IMR-90 (cell line): ENCODE data around the gene RAB8B. TPM values are rescaled to one million over a fixed set of nuclear protein-coding genes. Genes with fewer than 3 reads are reported as not detected.

ENCODE experiments used
- ATAC-seq: fragments of 200-7000 bp; cut with Tn5 transposase; 2 replicates; pipeline ENCODE4 v1.9.1; 2020; ENCODE audit warnings: low read depth, mild to moderate bottlenecking, moderate library complexity
- BruUV-seq: library from RNA; stranded (reverse); fragments of 400-500 nt; replicated peaks from 2 replicates; lab custom pipeline; 2021; lab: Mats Ljungman, UMichigan
- CTCF ChIA-PET: fragments of 300-600 bp; formaldehyde crosslinking; extraction: SDS; loops from one replicate; lab custom pipeline; 2021; ENCODE audit warnings: antibody characterized with exemption; lab: Yijun Ruan, JAX
- POLR2A ChIA-PET: fragments of 300-600 bp; sonication (Branson Sonifier 250); formaldehyde crosslinking; loops from one replicate; lab custom pipeline; 2022; ENCODE audit warnings: antibody characterized with exemption; ENCODE audit not compliant: unreplicated experiment; lab: Charles Lee
- DNase-seq: peaks from one replicate; pipeline ENCODE4 v3.0.0; 2013
- H2AFZ ChIP-seq: replicated peaks from 2 replicates; pipeline ENCODE3; 2013; ENCODE audit warnings: low read length, mild to moderate bottlenecking; ENCODE audit not compliant: poor library complexity
- H2AK5ac ChIP-seq: 2 replicates; pipeline ENCODE4 v1.6.1; 2013; ENCODE audit warnings: low read depth, low read length, inconsistent platforms
- H2AK9ac ChIP-seq: replicated peaks from 2 replicates; pipeline ENCODE3; 2013; ENCODE audit warnings: mild to moderate bottlenecking, low read depth, low read length, moderate library complexity; ENCODE audit not compliant: poor library complexity
- H2BK120ac ChIP-seq: 2 replicates; pipeline ENCODE4 v1.6.1; 2013; ENCODE audit warnings: low read depth, low read length, inconsistent platforms
- H2BK15ac ChIP-seq: 3 replicates; pipeline ENCODE4 v1.6.1; 2013; ENCODE audit warnings: low read depth, low read length, inconsistent platforms
- H2BK20ac ChIP-seq: 2 replicates; pipeline ENCODE4 v1.6.1; 2013; ENCODE audit warnings: low read depth, mild to moderate bottlenecking, inconsistent platforms, low read length, moderate library complexity
- H2BK5ac ChIP-seq: 2 replicates; pipeline ENCODE4 v1.6.1; 2013; ENCODE audit warnings: mild to moderate bottlenecking, low read depth, low read length, inconsistent platforms; ENCODE audit not compliant: poor library complexity, severe bottlenecking
- H3K14ac ChIP-seq: replicated peaks from 2 replicates; pipeline ENCODE4 v1.6.1; 2013; ENCODE audit warnings: low read depth, low read length, inconsistent platforms
- H3K18ac ChIP-seq: 2 replicates; pipeline ENCODE4 v1.6.1; 2013; ENCODE audit warnings: low read depth, low read length, control low read depth
- H3K23ac ChIP-seq: 2 replicates; pipeline ENCODE4 v1.6.1; 2013; ENCODE audit warnings: low read depth, low read length, inconsistent platforms
- H3K27ac ChIP-seq: 2 replicates; pipeline ENCODE4 v1.5.1; 2013; ENCODE audit warnings: mild to moderate bottlenecking, control low read depth, low read length; ENCODE audit not compliant: insufficient read depth
- H3K27me3 ChIP-seq: 2 replicates; pipeline ENCODE4 v1.6.1; 2013; ENCODE audit warnings: low read length; ENCODE audit not compliant: control insufficient read depth, insufficient read depth
- H3K36me3 ChIP-seq: 2 replicates; pipeline ENCODE4 v1.6.1; 2013; ENCODE audit warnings: low read length, mixed read lengths; ENCODE audit not compliant: control insufficient read depth, insufficient read depth
- H3K4ac ChIP-seq: 2 replicates; pipeline ENCODE4 v1.6.1; 2013; ENCODE audit warnings: low read depth, low read length, inconsistent platforms
- H3K4me1 ChIP-seq: 2 replicates; pipeline ENCODE4 v1.6.1; 2013; ENCODE audit warnings: low read length, mixed read lengths; ENCODE audit not compliant: control insufficient read depth, insufficient read depth
- H3K4me2 ChIP-seq: 2 replicates; pipeline ENCODE4 v1.6.1; 2013; ENCODE audit warnings: low read depth, mild to moderate bottlenecking, control low read depth, low read length, moderate library complexity
- H3K4me3 ChIP-seq: 2 replicates; pipeline ENCODE4 v1.5.1; 2013; ENCODE audit warnings: low read depth, mild to moderate bottlenecking, control low read depth, low read length, moderate library complexity; ENCODE audit not compliant: insufficient read depth
- H3K56ac ChIP-seq: 2 replicates; pipeline ENCODE4 v1.6.1; 2013; ENCODE audit warnings: low read length, inconsistent platforms; ENCODE audit not compliant: insufficient read depth; ENCODE audit errors: extremely low read depth
- H3K79me1 ChIP-seq, 2 experiments: 2 replicates each; pipeline ENCODE4 v1.6.1; 2013; ENCODE audit warnings: low read length in 2 of 2, inconsistent platforms in 1 of 2, low read depth in 1 of 2
- H3K9ac ChIP-seq: 2 replicates; pipeline ENCODE4 v1.6.1; 2013; ENCODE audit warnings: low read depth, low read length, control low read depth
- H3K9me1 ChIP-seq: 2 replicates; pipeline ENCODE4 v1.6.1; 2013; ENCODE audit warnings: low read length, inconsistent platforms; ENCODE audit not compliant: insufficient read depth
- H3K9me3 ChIP-seq: 2 replicates; pipeline ENCODE4 v1.6.1; 2013; ENCODE audit warnings: low read length; ENCODE audit not compliant: control insufficient read depth, insufficient read depth
- H4K20me1 ChIP-seq: 2 replicates; pipeline ENCODE4 v1.6.1; 2013; ENCODE audit warnings: low read length, inconsistent platforms; ENCODE audit not compliant: insufficient read depth
- H4K5ac ChIP-seq: 2 replicates; pipeline ENCODE4 v1.6.1; 2013; ENCODE audit warnings: mild to moderate bottlenecking, low read depth, low read length, control low read depth
- H4K8ac ChIP-seq, 2 experiments: 2 replicates each; pipeline ENCODE4 v1.6.1; 2013; ENCODE audit warnings: low read depth in 2 of 2, low read length in 2 of 2, control low read depth in 1 of 2, inconsistent platforms in 1 of 2
- H4K91ac ChIP-seq: 2 replicates; pipeline ENCODE4 v1.6.1; 2013; ENCODE audit warnings: low read depth, low read length, inconsistent platforms; ENCODE audit not compliant: insufficient read depth
- CEBPB ChIP-seq: IDR thresholded peaks from 2 replicates; pipeline ENCODE4 v1.6.1; 2012; ENCODE audit warnings: low read depth, low read length, improper control_type of control experiment
- RCOR1 ChIP-seq: IDR thresholded peaks from 2 replicates; pipeline ENCODE4 v1.6.1; 2012; ENCODE audit warnings: mild to moderate bottlenecking, low read length, improper control_type of control experiment; ENCODE audit not compliant: insufficient replicate concordance
- WGBS, 2 experiments: methylation state at CpG; one replicate each; pipeline versions ENCODE4 v1.1.5 to v1.1.7; 2013; ENCODE audit warnings: missing lambda C conversion rate in 2 of 2; ENCODE audit not compliant: insufficient read length in 1 of 2; ENCODE audit errors: extremely low coverage in 2 of 2; 5-methylcytosine and 5-hydroxymethylcytosine counted together
- dilution Hi-C: fragments of 300-500 bp; cut with HindIII; formaldehyde crosslinking; loops from one replicate; pipeline ENCODE4 v1.14.3; 2018; ENCODE audit warnings: low sequenced_read_pairs; ENCODE audit not compliant: unreplicated experiment
- in situ Hi-C: fragments of 300-500 bp; cut with MboI; formaldehyde crosslinking; loops from 3 replicates; pipeline ENCODE4 v1.14.3; 2019; ENCODE audit warnings: low sequenced_read_pairs, inconsistent platforms, mixed read lengths
- intact Hi-C: fragments of 100-400 bp; cut with micrococcal nuclease; formaldehyde crosslinking; loops from 2 replicates; pipeline ENCODE4 v1.10.0; 2022
- polyA plus RNA-seq, 3 experiments: library from polyadenylated mRNA; depleted of rRNA; stranded (reverse); fragments of >200 nt; gene quantifications; 2 replicates each; pipeline ENCODE4 v1.2.3, GENCODE V29; 2012; ENCODE audit warnings: low replicate concordance in 1 of 3
- total RNA-seq: library from RNA; depleted of rRNA; stranded (reverse); fragments of >200 nt; gene quantifications from 2 replicates; pipeline ENCODE4 v1.2.3, GENCODE V29; 2012
- TF ChIP-seq, protein P1 (sequence below): conservative IDR thresholded peaks from 2 replicates; pipeline ENCODE4 v1.5.1; 2012; ENCODE audit warnings: mild to moderate bottlenecking, low read depth, low read length, improper control_type of control experiment

Gene RAB8B
- total and polyA plus RNA-seq, 2 of the 4 experiments (the other 2 are of a cell fraction): 19.4 to 29.4 TPM

DNA sequence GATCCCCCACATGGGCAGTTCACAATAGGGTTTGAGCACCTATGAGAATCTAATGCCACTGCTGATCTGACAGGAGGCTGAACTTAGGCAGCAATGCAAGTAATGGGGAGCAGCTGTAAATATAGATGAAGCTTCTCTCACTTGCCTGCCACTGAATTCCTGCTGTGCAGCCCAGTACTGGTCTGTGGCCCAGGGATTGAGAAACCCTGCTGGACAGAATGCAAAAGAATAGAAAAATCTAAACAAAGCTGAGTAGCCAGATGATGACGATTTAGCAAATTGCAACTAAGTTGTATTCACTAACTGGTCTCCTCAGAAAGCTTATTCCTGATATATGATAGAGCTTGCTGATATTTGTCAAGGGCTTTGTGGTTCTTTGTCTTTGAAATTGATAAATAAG, 53.7 kb downstream of the RAB8B start:
- POLR2A ChIA-PET: no interaction called here
- intact Hi-C loops: no loop called here
- peaks cover 11% of the 10 kb centered on the region for H3K4me1 ChIP-seq
- in situ Hi-C loops: no loop called here
- no TSS peak for BruUV-seq
- peaks cover 25 to 71% of the 10 kb centered on the region in 2 experiments for H3K79me1 ChIP-seq
- dilution Hi-C loops: no loop called here
- H3K27ac ChIP-seq: peak overlapping the region; percentile 61; the same call in 1 of the 2 replicates
- 0 out of 2 replicates have a peak overlapping the region, but pooled peaks have one; percentile 14 for H2BK120ac ChIP-seq
- H3K9me3 ChIP-seq: no peaks in the 10 kb centered on the region; the same call in 1 of the 2 replicates
- H3K9me1 ChIP-seq: peaks cover 11% of the 10 kb centered on the region
- H3K18ac ChIP-seq: no peak overlapping the region; the same call in 1 of the 2 replicates
- no peak overlapping the region for H4K5ac ChIP-seq
- no peak overlapping the region for H2AK9ac ChIP-seq
- peaks cover 8% of the 10 kb centered on the region; the same call in 1 of the 2 replicates for H4K20me1 ChIP-seq
- CTCF ChIA-PET: interaction anchor here (0.5 to 1.5 kb wide), 5 partner anchors 18 to 118 kb away, joined by 3 to 5 read pairs (median 3); no protein-coding TSS in a partner anchor
- H3K14ac ChIP-seq: no peak overlapping the region
- H2BK15ac ChIP-seq: 0 out of 3 replicates have a peak overlapping the region, but pooled peaks have one; percentile 53
- peaks cover 10% of the 10 kb centered on the region for H3K36me3 ChIP-seq
- no peak overlapping the region for H4K91ac ChIP-seq
- no peak overlapping the region for H2BK20ac ChIP-seq
- no peak for TF ChIP-seq RCOR1
- TF ChIP-seq CEBPB: peak; percentile 61
- TF ChIP-seq, protein P1, sequence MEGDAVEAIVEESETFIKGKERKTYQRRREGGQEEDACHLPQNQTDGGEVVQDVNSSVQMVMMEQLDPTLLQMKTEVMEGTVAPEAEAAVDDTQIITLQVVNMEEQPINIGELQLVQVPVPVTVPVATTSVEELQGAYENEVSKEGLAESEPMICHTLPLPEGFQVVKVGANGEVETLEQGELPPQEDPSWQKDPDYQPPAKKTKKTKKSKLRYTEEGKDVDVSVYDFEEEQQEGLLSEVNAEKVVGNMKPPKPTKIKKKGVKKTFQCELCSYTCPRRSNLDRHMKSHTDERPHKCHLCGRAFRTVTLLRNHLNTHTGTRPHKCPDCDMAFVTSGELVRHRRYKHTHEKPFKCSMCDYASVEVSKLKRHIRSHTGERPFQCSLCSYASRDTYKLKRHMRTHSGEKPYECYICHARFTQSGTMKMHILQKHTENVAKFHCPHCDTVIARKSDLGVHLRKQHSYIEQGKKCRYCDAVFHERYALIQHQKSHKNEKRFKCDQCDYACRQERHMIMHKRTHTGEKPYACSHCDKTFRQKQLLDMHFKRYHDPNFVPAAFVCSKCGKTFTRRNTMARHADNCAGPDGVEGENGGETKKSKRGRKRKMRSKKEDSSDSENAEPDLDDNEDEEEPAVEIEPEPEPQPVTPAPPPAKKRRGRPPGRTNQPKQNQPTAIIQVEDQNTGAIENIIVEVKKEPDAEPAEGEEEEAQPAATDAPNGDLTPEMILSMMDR: peak; percentile 30; the same call in 1 of the 2 replicates
- H2AFZ ChIP-seq: no peak overlapping the region
- no peak overlapping the region for H3K56ac ChIP-seq
- H4K8ac ChIP-seq: peak overlapping the region in 1 of 2 experiments; percentile 36; a peak in 1 of 4 replicates
- H3K9ac ChIP-seq: no peak overlapping the region
- no peak overlapping the region for H3K4ac ChIP-seq
- no peak overlapping the region for H3K4me2 ChIP-seq
- no peak overlapping the region for H3K23ac ChIP-seq
- no peak overlapping the region for H3K4me3 ChIP-seq
- DNase-seq (peak; percentile 74), ATAC-seq (peak; percentile 85)
- H2BK5ac ChIP-seq: peak overlapping the region; percentile 79
- WGBS, 2 experiments: no CpG with 5 or more reads among the region's 1 CpG
- H2AK5ac ChIP-seq: no peak overlapping the region
- no peaks in the 10 kb centered on the region for H3K27me3 ChIP-seq
